Right atrium auricular region (tissue), 2 donors: ENCODE data around the gene FAM53A. TPM values are rescaled to one million over a fixed set of nuclear protein-coding genes. Genes with fewer than 3 reads are reported as not detected.

ENCODE experiments used
- DNase-seq: peaks from one replicate; pipeline ENCODE4 v3.0.0-alpha.2; 2019; ENCODE audit warnings: low spot score
- H3K27ac ChIP-seq, 2 donors: fragments of 200-600 bp; sonication (generic); 1 replicate in 1 of 2; 2 replicates in 1 of 2; pipeline ENCODE4 v1.5.1; 2016 to 2019
- H3K27me3 ChIP-seq, 2 donors: fragments of 200-600 bp; sonication (generic); one replicate each; pipeline versions ENCODE4 v1.5.1 to v1.6.0; 2017 to 2019
- H3K36me3 ChIP-seq: fragments of 200-600 bp; sonication (generic); one replicate; pipeline ENCODE4 v1.5.1; 2016
- H3K4me1 ChIP-seq, 2 donors: fragments of 200-600 bp; sonication (generic); one replicate each; pipeline versions ENCODE4 v1.5.1 to v1.6.0; 2017 to 2019
- H3K4me3 ChIP-seq, 2 donors: fragments of 200-600 bp; sonication (generic); 1 replicate in 1 of 2; 2 replicates in 1 of 2; pipeline ENCODE4 v1.5.1; 2017 to 2019; ENCODE audit warnings: mild to moderate bottlenecking in 1 of 2, moderate library complexity in 1 of 2
- H3K9me3 ChIP-seq, 2 donors: fragments of 200-600 bp; sonication (generic); one replicate each; pipeline ENCODE4 v1.5.1; 2019
- total RNA-seq, 2 donors: library from RNA; depleted of rRNA; stranded (reverse); fragments of >200 nt; gene quantifications; one replicate each; pipeline ENCODE4 v1.1.0, GENCODE V29; 2016
- TF ChIP-seq, protein P1 (sequence below), 2 donors: fragments of 200-600 bp; sonication (generic); IDR thresholded peaks; one replicate each; pipeline ENCODE4 v1.5.1; 2019; ENCODE audit warnings: antibody characterized with exemption in 2 of 2

Gene FAM53A
- total RNA-seq, 2 donors from 2014 or later = 1.0 to 1.9 TPM

DNA sequence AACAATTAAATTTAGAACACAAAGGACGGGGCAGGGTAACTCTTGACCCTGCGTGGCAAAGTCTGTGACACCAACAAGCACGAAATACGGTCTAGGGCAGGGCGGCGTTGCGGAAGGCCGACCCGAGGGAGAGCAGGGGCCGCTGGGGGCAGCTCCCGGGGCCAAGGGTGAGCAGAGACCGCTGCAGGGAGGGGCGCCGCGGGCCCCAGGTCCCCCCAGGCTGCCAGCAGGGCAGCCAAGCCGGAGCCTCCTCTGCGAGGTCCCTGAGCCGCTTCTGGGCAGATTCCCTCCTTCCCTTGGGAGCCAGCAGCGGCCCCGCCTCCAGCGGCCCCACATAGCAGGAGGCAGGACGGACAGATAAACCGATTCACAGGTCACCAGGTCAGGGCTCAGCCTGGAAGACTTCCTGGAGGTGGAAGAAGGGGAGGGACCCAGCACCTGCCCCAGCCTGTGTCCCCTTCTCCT is 90.2 kb downstream of the FAM53A start:
- Histone ChIP-seq H3K27ac (peak overlapping the region; percentile 58 to 85), H3K4me1 (peaks cover 0 to 6% of the 10 kb centered on the region in 2 donors), H3K9me3 (peaks cover 0 to 34% of the 10 kb centered on the region in 2 donors), H3K4me3 (no peak overlapping the region), H3K36me3 (no peaks in the 10 kb centered on the region), H3K27me3 (no peaks in the 10 kb centered on the region)
- DNase-seq = no peak
- TF ChIP-seq, protein P1, sequence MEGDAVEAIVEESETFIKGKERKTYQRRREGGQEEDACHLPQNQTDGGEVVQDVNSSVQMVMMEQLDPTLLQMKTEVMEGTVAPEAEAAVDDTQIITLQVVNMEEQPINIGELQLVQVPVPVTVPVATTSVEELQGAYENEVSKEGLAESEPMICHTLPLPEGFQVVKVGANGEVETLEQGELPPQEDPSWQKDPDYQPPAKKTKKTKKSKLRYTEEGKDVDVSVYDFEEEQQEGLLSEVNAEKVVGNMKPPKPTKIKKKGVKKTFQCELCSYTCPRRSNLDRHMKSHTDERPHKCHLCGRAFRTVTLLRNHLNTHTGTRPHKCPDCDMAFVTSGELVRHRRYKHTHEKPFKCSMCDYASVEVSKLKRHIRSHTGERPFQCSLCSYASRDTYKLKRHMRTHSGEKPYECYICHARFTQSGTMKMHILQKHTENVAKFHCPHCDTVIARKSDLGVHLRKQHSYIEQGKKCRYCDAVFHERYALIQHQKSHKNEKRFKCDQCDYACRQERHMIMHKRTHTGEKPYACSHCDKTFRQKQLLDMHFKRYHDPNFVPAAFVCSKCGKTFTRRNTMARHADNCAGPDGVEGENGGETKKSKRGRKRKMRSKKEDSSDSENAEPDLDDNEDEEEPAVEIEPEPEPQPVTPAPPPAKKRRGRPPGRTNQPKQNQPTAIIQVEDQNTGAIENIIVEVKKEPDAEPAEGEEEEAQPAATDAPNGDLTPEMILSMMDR (IDR thresholded peaks at IDR 0.05) = no peak

DNA sequence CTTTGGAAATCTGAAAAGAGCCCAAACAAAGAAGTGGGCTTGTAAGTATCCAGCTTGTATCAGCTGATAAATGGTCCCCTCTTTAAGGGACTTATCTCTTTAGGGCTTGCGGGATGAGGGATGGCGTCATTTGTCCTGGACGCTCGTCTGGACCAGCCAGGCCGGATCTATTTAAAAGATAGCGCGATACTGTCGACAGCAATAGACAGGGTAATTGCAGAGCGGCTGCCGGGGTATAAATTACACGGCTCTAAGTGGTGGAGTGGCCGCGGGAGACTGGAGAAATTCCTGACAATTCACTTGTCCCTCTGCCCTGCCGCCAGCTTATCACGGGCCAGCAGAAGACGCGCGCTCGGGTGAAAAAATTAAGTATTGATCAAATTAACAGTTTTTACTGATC is 90.7 kb downstream of the FAM53A start:
- TF ChIP-seq, protein P1 (IDR thresholded peaks at IDR 0.05) = no peak
- DNase-seq = no peak
- peak overlapping the region; percentile 59 to 85 for H3K27ac ChIP-seq
- H3K9me3 ChIP-seq = peaks cover 0 to 38% of the 10 kb centered on the region in 2 donors
- H3K36me3 ChIP-seq = no peaks in the 10 kb centered on the region
- no peak overlapping the region for H3K4me3 ChIP-seq
- peaks cover 0 to 6% of the 10 kb centered on the region in 2 donors for H3K4me1 ChIP-seq
- no peaks in the 10 kb centered on the region for H3K27me3 ChIP-seq

DNA sequence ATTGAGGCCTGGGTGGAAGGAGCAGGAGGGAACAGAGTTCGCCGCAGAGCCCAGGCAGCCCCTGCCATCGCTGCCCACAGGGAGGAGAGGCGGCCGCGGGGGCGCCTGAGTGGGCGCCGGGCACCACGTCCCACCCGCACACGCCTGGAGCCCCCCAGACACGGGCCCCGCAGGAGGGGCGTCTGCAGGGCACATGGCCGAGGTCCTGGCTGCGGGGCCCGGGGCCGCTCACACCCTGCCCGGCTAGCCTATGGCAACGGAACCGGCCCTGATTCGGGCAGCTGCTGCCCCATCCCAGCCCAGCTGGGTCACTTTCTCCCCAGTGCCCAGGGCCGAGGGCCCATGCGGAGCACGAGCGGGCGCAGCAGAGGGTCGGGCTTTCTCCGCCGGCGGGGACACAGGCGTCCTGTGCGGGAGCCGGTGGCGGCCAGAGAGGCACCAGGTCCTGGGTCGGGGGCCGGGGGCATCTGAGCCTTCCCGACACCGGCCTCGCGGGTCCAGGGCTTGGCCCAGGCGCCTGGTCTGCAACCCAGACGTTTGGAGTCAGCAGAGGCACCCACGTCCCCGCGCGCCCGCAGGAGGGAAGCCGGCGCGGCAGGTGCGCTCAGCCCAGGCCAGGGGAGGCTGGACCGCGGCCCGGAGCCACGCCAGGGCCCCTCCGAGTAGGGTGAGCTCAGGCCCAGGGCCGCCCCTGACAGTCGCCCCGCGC is 91.2 kb downstream of the FAM53A start:
- Histone ChIP-seq H3K36me3 (no peaks in the 10 kb centered on the region), H3K27ac (peak overlapping the region; percentile 59 to 85), H3K4me3 (no peak overlapping the region), H3K9me3 (peaks cover 0 to 42% of the 10 kb centered on the region in 2 donors), H3K4me1 (peaks cover 0 to 6% of the 10 kb centered on the region in 2 donors), H3K27me3 (no peaks in the 10 kb centered on the region)
- TF ChIP-seq, protein P1 (IDR thresholded peaks at IDR 0.05) = no peak
- DNase-seq = no peak

DNA sequence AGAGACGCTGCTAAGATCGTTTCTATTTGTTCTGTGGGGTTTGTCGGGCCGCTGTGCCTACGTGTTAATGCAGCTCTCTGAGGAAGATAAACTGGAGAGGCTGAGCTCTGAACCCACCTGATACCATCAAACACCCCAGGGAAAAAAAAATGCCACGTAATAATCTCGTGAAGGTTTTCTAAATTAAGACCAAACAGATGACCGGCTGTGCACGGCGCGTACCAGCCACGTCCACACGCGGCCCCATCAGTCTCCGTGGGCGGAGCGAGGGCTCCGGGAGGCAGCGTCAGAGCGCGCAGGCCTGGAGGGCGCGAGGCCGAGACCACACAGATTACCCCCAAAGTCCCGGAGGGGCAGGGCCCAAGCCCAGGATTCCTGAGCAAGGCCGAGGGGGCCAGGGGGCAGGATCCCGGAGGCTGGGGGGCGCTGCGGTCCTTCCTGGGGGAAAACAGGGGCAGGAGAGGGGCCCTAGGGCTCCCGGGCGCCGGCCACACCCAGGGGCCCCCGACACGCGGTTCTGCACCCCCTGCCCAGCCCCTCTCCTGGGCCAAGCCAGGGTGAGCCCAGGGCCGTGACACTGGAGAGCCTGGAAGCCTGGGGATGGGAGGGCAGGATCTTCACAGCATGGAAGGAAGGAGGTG is 91.9 kb downstream of the FAM53A start:
- TF ChIP-seq, protein P1 (IDR thresholded peaks at IDR 0.05) = no peak
- H3K9me3 ChIP-seq = peaks cover 0 to 42% of the 10 kb centered on the region in 2 donors
- H3K4me3 ChIP-seq = no peak overlapping the region
- no peak for DNase-seq
- no peaks in the 10 kb centered on the region for H3K36me3 ChIP-seq
- no peaks in the 10 kb centered on the region for H3K27me3 ChIP-seq
- peak overlapping the region; percentile 59 to 85 for H3K27ac ChIP-seq
- H3K4me1 ChIP-seq = peaks cover 0 to 6% of the 10 kb centered on the region in 2 donors

DNA sequence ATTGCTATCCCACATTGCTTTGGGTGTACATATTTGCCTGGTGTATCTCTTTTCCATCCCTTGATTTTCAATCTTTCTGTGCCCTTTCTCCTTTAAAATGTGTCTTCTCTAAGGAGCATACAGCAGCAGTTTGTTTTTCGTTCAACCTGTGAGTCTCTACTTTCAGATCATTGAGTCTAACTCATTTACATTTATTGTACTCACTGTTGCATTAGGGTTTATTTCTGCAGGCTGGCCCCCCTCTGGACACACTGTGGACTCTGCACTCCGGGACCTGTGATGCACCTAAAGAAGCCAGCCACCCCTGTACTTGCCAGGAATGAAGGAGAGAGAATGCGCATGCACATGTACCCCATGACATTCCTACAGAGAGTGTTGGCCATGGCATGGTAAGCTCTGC is 93.0 kb downstream of the FAM53A start:
- Histone ChIP-seq H3K4me3 (no peak overlapping the region), H3K27me3 (no peaks in the 10 kb centered on the region), H3K4me1 (peaks cover 0 to 6% of the 10 kb centered on the region in 2 donors), H3K36me3 (no peaks in the 10 kb centered on the region), H3K27ac (peak overlapping the region; percentile 53 to 78), H3K9me3 (peaks cover 0 to 42% of the 10 kb centered on the region in 2 donors)
- no peak for DNase-seq
- TF ChIP-seq, protein P1 (IDR thresholded peaks at IDR 0.05) = no peak
